Activated CD4-positive, alpha-beta T cell treated with anti-CD3 and anti-CD28 coated beads for 36 hours (primary cell): ENCODE results near the gene FGD5. TPM values are rescaled to one million over a fixed set of nuclear protein-coding genes. Genes with fewer than 3 reads are reported as not detected.

Experiments used
- ATAC-seq: fragments of 200-7000 bp; cut with Tn5 transposase; one replicate; pipeline ENCODE4 v1.10.0; 2021; ENCODE audit warnings: mild to moderate bottlenecking, moderate library complexity
- CTCF ChIA-PET: fragments of 350-600 bp; sonication (Branson Sonifier 250); formaldehyde crosslinking; loops from one replicate; lab custom pipeline; 2021; ENCODE audit warnings: antibody characterized with exemption; lab: Charles Lee
- POLR2A ChIA-PET: fragments of 350-600 bp; sonication (Branson Sonifier 250); formaldehyde crosslinking; loops from one replicate; lab custom pipeline; 2021; ENCODE audit warnings: antibody characterized with exemption, inconsistent platforms; lab: Charles Lee
- DNase-seq: peaks from one replicate; pipeline ENCODE4 v3.0.0-alpha.2; 2020
- H3K27ac Mint-ChIP-seq: one replicate; pipeline ENCODE4 v1.8.0; 2021; ENCODE audit warnings: mixed read lengths
- H3K27me3 Mint-ChIP-seq: one replicate; pipeline ENCODE4 v1.8.0; 2021; ENCODE audit warnings: mixed read lengths
- H3K36me3 Mint-ChIP-seq: one replicate; pipeline ENCODE4 v1.8.0; 2021; ENCODE audit warnings: low read depth, mixed read lengths
- H3K4me1 Mint-ChIP-seq: one replicate; pipeline ENCODE4 v1.8.0; 2021; ENCODE audit warnings: mixed read lengths
- H3K4me3 Mint-ChIP-seq: one replicate; pipeline ENCODE4 v1.8.0; 2021; ENCODE audit warnings: mild to moderate bottlenecking, moderate library complexity, mixed read lengths
- H3K9me3 Mint-ChIP-seq: one replicate; pipeline ENCODE4 v1.8.0; 2021; ENCODE audit warnings: low read depth, mixed read lengths
- intact Hi-C, 2 experiments: fragments of 100-400 bp; cut with DNase I in 1 of 2; cut with micrococcal nuclease in 1 of 2; formaldehyde crosslinking; loops; one replicate each; pipeline versions ENCODE4 v1.14.2 to v1.15.1; 2022 to 2024; cut with DNase I, micrococcal nuclease
- total RNA-seq, 2 experiments: library from RNA; stranded (reverse); gene quantifications; one replicate each; pipeline ENCODE4 v1.2.3, GENCODE V29; 2021

The FGD5 gene
- total RNA-seq, 2 experiments from 2014 or later = 0.09 TPM; not detected in 1

DNA sequence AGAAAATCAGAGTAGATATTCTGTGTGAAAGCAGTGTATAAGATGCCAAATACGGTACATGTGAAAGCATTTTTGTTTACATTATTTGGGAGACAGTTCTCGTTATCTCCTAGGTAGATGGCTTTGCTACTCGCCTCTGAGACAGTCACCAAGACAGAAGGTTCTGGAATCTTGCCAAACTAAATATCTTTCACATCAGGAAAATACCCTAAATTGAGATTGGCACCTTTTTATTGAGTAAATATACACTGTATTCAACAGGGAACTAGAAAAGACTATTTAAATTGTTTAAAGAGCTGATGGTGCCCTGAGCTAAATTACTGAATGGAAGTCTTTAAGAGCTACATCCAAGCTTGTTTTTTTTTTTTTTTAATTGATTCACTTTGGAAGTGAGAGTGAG, 3.4 kb downstream of the FGD5 start:
- CTCF ChIA-PET = interaction anchor here (0.6 kb wide), 1 partner anchor 72 kb away, joined by 3 read pairs; no protein-coding TSS in a partner anchor
- no peaks in the 10 kb centered on the region for H3K9me3 Mint-ChIP-seq
- no peaks in the 10 kb centered on the region for H3K36me3 Mint-ChIP-seq
- H3K27me3 Mint-ChIP-seq = peaks cover 2% of the 10 kb centered on the region
- H3K4me3 Mint-ChIP-seq = no peak overlapping the region
- POLR2A ChIA-PET = no interaction called here
- DNase-seq = no peak
- no peak for ATAC-seq
- H3K27ac Mint-ChIP-seq = no peak overlapping the region
- H3K4me1 Mint-ChIP-seq = no peaks in the 10 kb centered on the region
- intact Hi-C loops = no loop called here

DNA sequence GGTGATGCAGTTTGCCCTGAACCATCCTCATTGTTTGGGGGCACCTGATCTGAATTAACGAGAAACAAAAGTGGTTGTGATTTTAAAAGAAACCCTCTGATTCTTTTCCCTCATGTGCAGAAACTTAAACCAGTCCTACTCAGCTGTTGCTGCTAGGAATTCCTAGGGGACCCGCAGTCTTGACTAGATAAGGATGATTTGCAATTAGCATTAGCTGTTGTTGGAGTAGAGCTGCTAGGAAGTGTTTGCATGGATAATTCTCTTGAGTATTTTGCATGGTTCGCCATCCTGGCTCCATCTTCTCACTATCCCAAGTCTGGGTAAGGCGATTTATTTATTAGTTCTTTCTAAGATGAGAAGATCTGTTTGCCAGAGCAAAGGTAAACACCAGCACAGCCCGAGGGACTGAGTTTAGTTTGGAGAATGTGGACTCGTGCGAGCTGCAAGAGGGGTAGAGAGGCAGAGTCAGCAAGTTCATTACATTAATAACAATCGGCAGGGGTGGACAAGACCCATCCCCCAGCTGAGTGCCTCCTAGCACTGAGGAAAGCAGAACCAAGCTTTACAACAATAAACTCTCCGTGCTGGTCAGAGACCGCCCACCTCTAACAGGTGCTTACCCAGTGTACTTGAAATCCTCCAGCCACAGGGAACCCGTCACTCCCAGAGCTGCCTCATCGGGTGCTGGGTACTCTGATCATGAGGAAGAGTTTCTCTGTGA, 4.1 kb downstream of the FGD5 start:
- ATAC-seq (no peak), DNase-seq (no peak)
- Mint-ChIP-seq H3K9me3 (no peaks in the 10 kb centered on the region), H3K4me3 (no peak overlapping the region), H3K4me1 (no peaks in the 10 kb centered on the region), H3K27ac (no peak overlapping the region), H3K27me3 (peaks cover 3% of the 10 kb centered on the region), H3K36me3 (no peaks in the 10 kb centered on the region)
- ChIA-PET CTCF (interaction anchor here (0.6 kb wide), 1 partner anchor 73 kb away, joined by 3 read pairs; no protein-coding TSS in a partner anchor), POLR2A (no interaction called here)
- intact Hi-C loops = no loop called here

DNA sequence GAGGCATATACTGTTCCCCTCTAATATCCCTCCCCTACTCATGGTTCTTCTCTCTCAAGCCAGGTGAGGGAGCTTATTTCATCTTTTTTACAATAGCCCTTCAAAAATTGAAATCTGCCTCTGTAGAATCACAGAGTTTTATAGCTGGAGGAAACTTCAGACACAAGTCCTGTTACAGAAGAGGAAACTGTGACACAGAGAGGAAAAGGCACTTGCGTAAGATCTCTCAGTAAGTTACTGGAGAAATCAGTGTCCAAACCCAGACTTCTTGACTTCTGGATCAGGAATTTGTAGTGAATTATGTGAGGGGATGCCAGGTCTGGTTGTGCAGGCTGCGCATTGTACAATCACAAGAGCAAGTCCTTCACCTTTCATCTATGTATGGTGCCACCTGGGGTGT, 4.6 kb downstream of the FGD5 start:
- no peak overlapping the region for H3K4me3 Mint-ChIP-seq
- no peak for ATAC-seq
- intact Hi-C loops = no loop called here
- no peaks in the 10 kb centered on the region for H3K9me3 Mint-ChIP-seq
- ChIA-PET POLR2A (no interaction called here), CTCF (interaction anchor here (0.6 kb wide), 1 partner anchor 243 kb away, joined by 3 read pairs; no protein-coding TSS in a partner anchor)
- no peaks in the 10 kb centered on the region for H3K4me1 Mint-ChIP-seq
- DNase-seq = no peak
- peaks cover 5% of the 10 kb centered on the region for H3K27me3 Mint-ChIP-seq
- no peaks in the 10 kb centered on the region for H3K36me3 Mint-ChIP-seq
- H3K27ac Mint-ChIP-seq = no peak overlapping the region

DNA sequence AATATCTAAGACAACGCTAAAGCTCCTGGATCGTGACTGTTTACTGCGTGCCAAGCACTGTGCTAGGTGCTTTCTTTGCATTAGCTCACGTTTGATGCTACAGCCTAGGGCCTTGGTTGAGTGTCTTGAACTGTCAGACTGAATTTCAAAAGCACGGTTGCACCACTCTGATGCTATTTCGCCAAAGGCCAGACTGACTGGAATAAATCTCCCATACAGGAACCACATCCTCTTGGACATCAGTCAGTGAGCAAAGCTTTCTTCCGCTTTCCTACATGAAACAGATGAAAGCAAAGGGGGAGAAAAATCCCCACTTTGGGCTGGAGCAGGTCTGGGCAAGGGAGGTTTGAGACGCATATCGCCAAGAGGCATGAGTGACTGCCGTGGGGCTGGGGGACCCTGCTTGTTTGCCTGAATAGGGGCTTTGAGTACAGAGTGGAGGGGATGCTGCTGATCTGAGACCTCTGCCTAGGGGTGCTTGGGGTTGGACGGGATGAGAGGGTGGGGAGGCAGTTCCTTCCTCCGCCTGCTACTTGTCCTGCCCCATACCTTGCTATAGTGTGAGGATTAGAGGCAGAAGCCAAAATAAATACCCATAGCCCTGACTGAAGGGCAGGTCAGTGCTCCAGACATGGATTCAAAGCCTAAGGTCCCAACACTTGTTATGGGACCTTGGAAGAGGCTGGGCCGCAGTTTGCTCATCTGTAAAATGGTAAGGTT, 5.3 kb downstream of the FGD5 start:
- intact Hi-C loops = no loop called here
- no peak overlapping the region for H3K4me3 Mint-ChIP-seq
- H3K27ac Mint-ChIP-seq = no peak overlapping the region
- H3K4me1 Mint-ChIP-seq = no peaks in the 10 kb centered on the region
- no peaks in the 10 kb centered on the region for H3K9me3 Mint-ChIP-seq
- H3K27me3 Mint-ChIP-seq = peaks cover 5% of the 10 kb centered on the region
- ATAC-seq (no peak), DNase-seq (no peak)
- POLR2A ChIA-PET = no interaction called here
- no peaks in the 10 kb centered on the region for H3K36me3 Mint-ChIP-seq
- CTCF ChIA-PET = interaction anchor here (0.6 kb wide), 1 partner anchor 243 kb away, joined by 3 read pairs; no protein-coding TSS in a partner anchor

DNA sequence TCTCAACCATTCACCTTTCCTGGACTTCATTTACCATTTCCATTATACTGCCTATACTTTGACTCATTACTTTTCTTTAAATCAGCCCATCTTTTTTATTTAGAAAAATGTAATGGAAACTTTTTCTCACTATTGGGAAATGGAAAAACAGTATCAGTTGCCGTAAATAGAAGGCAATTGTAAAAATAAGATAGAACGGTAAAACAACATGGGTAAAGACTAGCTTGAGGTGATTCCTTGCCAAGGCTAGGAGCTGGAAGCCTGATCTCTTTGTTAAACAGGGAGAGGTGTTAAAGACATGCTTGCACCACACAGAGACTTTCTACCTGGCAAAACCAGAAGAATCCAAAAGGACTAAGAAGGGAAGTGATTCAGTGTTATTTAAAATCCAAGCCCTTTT, 5.9 kb downstream of the FGD5 start:
- Mint-ChIP-seq H3K9me3 (no peaks in the 10 kb centered on the region), H3K36me3 (no peaks in the 10 kb centered on the region), H3K4me1 (no peaks in the 10 kb centered on the region), H3K27me3 (peaks cover 7% of the 10 kb centered on the region), H3K27ac (no peak overlapping the region), H3K4me3 (no peak overlapping the region)
- CTCF ChIA-PET = no interaction called here
- no peak for ATAC-seq
- intact Hi-C loops = no loop called here
- POLR2A ChIA-PET = interaction anchor here (0.7 kb wide), 1 partner anchor 362 kb away, joined by 4 read pairs; no protein-coding TSS in a partner anchor
- no peak for DNase-seq

DNA sequence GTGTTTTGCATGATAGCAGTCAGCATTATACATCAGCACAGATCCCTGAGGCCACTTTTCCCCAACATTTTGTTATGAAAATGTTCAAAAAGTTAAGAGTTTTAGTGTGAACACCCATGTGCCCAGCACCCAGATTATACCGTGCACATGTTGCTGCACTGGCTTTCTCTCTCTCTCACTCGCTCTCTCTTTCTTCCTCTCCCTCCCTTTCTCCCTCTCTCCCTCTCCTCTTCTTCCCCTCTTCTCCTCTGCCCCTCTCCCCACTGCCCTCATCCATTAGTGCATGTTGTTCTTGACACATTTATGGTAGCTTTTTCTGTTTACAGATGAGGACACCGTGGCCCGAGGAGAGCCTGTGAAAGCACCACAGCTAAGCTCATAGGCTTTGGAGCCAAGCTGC, 7.3 kb downstream of the FGD5 start:
- Mint-ChIP-seq H3K4me3 (no peak overlapping the region), H3K9me3 (no peaks in the 10 kb centered on the region), H3K27me3 (peaks cover 11% of the 10 kb centered on the region), H3K4me1 (no peaks in the 10 kb centered on the region), H3K36me3 (no peaks in the 10 kb centered on the region), H3K27ac (no peak overlapping the region)
- no peak for DNase-seq
- POLR2A ChIA-PET = no interaction called here
- CTCF ChIA-PET = no interaction called here
- intact Hi-C loops = no loop called here
- no peak for ATAC-seq

DNA sequence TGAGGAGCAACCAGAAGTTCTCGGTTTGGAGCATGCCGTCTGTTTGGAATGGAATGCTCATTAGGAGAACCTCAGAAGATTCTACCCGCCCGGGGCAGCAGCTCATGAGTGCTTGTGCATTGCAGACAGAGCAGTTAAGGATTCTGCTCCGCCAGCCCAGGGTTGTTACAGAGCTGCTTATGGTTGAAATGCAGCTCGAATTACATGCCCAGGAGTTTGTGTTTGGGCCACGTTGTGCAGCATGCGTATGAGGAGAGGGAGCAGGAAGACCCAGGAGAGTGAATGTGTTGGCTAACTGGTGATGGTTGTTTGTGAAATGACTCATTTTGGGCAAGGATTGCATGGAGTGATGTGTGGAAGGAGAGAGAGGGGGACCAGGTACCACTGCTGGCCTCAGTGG, 9.0 kb downstream of the FGD5 start:
- no peaks in the 10 kb centered on the region for H3K9me3 Mint-ChIP-seq
- intact Hi-C loops = no loop called here
- DNase-seq = no peak
- no peak for ATAC-seq
- no peaks in the 10 kb centered on the region for H3K36me3 Mint-ChIP-seq
- POLR2A ChIA-PET = no interaction called here
- no peaks in the 10 kb centered on the region for H3K4me1 Mint-ChIP-seq
- CTCF ChIA-PET = no interaction called here
- no peak overlapping the region for H3K27ac Mint-ChIP-seq
- H3K4me3 Mint-ChIP-seq = no peak overlapping the region
- peaks cover 11% of the 10 kb centered on the region for H3K27me3 Mint-ChIP-seq

DNA sequence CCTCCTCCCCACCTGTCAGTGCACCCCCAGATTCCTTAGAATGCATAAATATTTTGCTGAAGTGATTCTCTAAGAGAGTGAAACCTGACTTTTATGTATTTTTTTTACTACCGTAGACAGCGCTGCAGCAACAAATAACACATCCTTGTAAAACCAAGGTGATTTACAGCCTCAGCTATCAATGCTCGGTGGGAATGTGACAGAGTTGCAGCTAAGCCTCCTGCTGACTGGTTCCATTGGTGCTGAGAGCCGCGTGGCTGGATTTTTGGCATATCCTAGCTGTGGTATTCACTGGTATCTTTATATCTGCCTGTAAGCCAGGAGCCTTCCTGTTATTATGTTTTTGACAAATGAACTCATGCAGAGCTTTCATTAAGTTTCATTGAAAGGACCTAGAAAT, 11.0 kb downstream of the FGD5 start:
- Mint-ChIP-seq H3K9me3 (no peaks in the 10 kb centered on the region), H3K36me3 (no peaks in the 10 kb centered on the region), H3K4me3 (no peak overlapping the region), H3K27ac (no peak overlapping the region), H3K27me3 (peaks cover 11% of the 10 kb centered on the region), H3K4me1 (no peaks in the 10 kb centered on the region)
- ChIA-PET CTCF (interaction anchor here (0.9 kb wide), 1 partner anchor 14 kb away, joined by 3 read pairs; no protein-coding TSS in a partner anchor), POLR2A (no interaction called here)
- intact Hi-C loops = no loop called here
- DNase-seq = no peak
- no peak for ATAC-seq

DNA sequence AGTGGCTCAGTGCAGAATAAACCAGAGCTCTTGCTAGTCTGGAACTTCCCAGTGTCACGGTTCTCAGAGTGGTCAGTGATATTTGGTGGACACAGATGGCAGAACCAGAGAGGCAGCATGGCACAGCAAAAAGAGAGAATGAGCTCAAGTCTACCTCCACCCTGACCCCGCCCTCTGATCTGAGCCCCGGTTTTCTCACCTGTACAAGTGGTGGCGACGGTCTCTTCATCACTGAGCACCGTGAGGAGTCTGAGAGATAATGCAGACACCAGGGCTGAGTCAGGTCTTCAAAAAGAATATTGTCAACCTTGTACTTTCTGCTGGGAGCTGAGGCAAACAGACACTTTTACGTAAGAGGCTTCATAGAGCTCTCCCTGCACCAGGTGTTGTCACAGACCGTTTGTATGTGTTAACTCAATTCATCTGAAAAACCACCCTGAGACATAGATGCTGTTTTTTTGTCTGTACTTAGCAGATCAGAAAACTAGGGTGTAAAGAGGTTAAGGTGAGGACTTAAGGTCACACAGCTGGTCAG, 13.2 kb downstream of the FGD5 start:
- H3K27ac Mint-ChIP-seq = no peak overlapping the region
- DNase-seq = no peak
- intact Hi-C loops = no loop called here
- H3K36me3 Mint-ChIP-seq = no peaks in the 10 kb centered on the region
- H3K4me1 Mint-ChIP-seq = no peaks in the 10 kb centered on the region
- H3K4me3 Mint-ChIP-seq = no peak overlapping the region
- CTCF ChIA-PET = no interaction called here
- ATAC-seq = no peak
- peaks cover 11% of the 10 kb centered on the region for H3K27me3 Mint-ChIP-seq
- POLR2A ChIA-PET = no interaction called here
- H3K9me3 Mint-ChIP-seq = no peaks in the 10 kb centered on the region

DNA sequence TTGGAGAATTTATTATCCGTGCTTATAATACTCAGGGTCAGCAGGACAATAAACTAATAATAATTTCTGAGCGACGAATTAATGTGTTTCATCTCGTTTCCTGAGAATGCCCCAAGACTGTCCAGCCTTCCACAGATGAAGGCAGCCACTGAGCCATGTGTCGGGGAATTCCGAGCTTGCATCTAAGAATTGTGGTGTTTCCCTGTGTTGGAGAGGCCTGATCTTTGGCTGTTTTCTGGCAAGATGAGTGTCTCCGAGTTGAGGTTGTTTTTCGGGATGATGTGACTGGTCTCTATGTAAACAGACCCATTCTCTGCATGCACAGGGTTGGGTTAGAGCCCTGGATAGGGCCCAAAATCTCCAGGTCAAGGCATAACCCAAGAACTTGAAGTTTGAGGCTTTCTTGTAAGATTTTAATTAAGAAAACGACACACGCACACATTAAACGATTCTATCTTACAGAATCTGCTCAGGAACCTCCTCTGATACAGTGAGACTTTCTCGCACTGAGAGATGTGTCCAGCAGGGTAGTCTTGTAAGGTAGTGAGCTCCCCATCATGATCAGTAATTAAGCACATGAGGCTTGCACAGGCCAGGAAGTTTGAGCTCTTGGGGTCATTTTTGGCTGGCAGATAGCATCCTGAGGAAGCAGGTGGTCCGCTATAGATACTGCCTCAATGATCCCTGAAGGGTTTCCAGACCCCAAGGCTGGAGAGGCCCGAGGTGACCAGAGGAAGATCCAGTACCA, 14.4 kb downstream of the FGD5 start:
- POLR2A ChIA-PET = no interaction called here
- CTCF ChIA-PET = no interaction called here
- no peak overlapping the region for H3K4me3 Mint-ChIP-seq
- intact Hi-C loops = no loop called here
- ATAC-seq = no peak
- H3K27me3 Mint-ChIP-seq = peaks cover 8% of the 10 kb centered on the region
- no peaks in the 10 kb centered on the region for H3K9me3 Mint-ChIP-seq
- H3K36me3 Mint-ChIP-seq = no peaks in the 10 kb centered on the region
- H3K27ac Mint-ChIP-seq = no peak overlapping the region
- no peaks in the 10 kb centered on the region for H3K4me1 Mint-ChIP-seq
- no peak for DNase-seq

DNA sequence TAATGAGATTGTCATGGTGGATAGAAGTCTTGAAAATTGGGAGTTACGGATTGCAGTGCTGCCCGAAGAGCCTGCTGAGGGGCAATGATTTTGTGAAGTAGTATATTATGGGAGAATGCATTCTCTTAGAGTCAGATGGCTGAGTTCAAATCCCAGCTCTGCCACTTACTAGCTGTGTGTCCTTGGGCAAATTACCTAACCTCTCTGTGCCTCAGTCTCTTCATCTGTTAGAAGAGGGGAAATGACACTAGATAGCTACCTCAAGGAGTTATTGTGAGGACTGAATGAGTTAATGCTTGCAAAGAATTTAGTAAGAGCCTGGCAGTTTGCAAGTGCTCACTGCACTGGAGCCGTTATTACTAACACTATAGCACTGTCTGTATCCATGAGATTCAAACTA, 15.4 kb downstream of the FGD5 start:
- POLR2A ChIA-PET = no interaction called here
- peaks cover 5% of the 10 kb centered on the region for H3K27me3 Mint-ChIP-seq
- H3K36me3 Mint-ChIP-seq = no peaks in the 10 kb centered on the region
- no peak overlapping the region for H3K4me3 Mint-ChIP-seq
- no peaks in the 10 kb centered on the region for H3K9me3 Mint-ChIP-seq
- ATAC-seq = no peak
- H3K4me1 Mint-ChIP-seq = no peaks in the 10 kb centered on the region
- CTCF ChIA-PET = interaction anchor here (0.7 to 1.0 kb wide), 2 partner anchors 54 to 556 kb away, joined by 3 read pairs; no protein-coding TSS in a partner anchor
- DNase-seq = no peak
- no peak overlapping the region for H3K27ac Mint-ChIP-seq
- intact Hi-C loops = no loop called here
